ENCODE data around the gene HGFAC.

The HGFAC gene

GRCh38 chr4:3464911-3465697, 23.3 kb downstream of the HGFAC start:
- H3K9me3 Mint-ChIP-seq = peaks cover 2% of the 10 kb centered on the region
- H3K27me3 Mint-ChIP-seq = peaks cover 8% of the 10 kb centered on the region
- no peak overlapping the region for H3K27ac Mint-ChIP-seq
- H3K36me3 Mint-ChIP-seq (ENCODE audit: low read depth) = no peaks in the 10 kb centered on the region
- H3K4me1 Mint-ChIP-seq (ENCODE audit: low read depth) = no peaks in the 10 kb centered on the region
- H3K4me3 Mint-ChIP-seq = no peak overlapping the region

- H3K27me3 Mint-ChIP-seq = peaks cover 6% of the 10 kb centered on the region
- no peak overlapping the region for H3K27ac Mint-ChIP-seq
- H3K9me3 Mint-ChIP-seq = no peaks in the 10 kb centered on the region
- H3K4me3 Mint-ChIP-seq = no peak overlapping the region
- H3K36me3 Mint-ChIP-seq (ENCODE audit: low read depth) = no peaks in the 10 kb centered on the region
- H3K4me1 Mint-ChIP-seq (ENCODE audit: low read depth) = no peaks in the 10 kb centered on the region
Measured at GRCh38 chr4:3465698-3466671, 24.2 kb downstream of the HGFAC start.

- no peak overlapping the region for H3K27ac Mint-ChIP-seq
- no peaks in the 10 kb centered on the region for H3K9me3 Mint-ChIP-seq
- no peaks in the 10 kb centered on the region for H3K36me3 Mint-ChIP-seq (ENCODE audit: low read depth)
- no peaks in the 10 kb centered on the region for H3K4me1 Mint-ChIP-seq (ENCODE audit: low read depth)
- no peak overlapping the region for H3K4me3 Mint-ChIP-seq
- peaks cover 6% of the 10 kb centered on the region for H3K27me3 Mint-ChIP-seq
Measured at GRCh38 chr4:3466691-3467600, 25.2 kb downstream of the HGFAC start.

- Mint-ChIP-seq H3K9me3 (no peaks in the 10 kb centered on the region), H3K27ac (no peak overlapping the region), H3K4me1 (ENCODE audit: low read depth) (no peaks in the 10 kb centered on the region), H3K4me3 (no peak overlapping the region), H3K27me3 (peaks cover 6% of the 10 kb centered on the region), H3K36me3 (ENCODE audit: low read depth) (no peaks in the 10 kb centered on the region)
Measured at GRCh38 chr4:3467601-3468031, 25.8 kb downstream of the HGFAC start.

GRCh38 chr4:3468154-3468553, 26.4 kb downstream of the HGFAC start:
- Mint-ChIP-seq H3K27me3 (peaks cover 6% of the 10 kb centered on the region), H3K36me3 (ENCODE audit: low read depth) (no peaks in the 10 kb centered on the region), H3K27ac (no peak overlapping the region), H3K4me1 (ENCODE audit: low read depth) (no peaks in the 10 kb centered on the region), H3K9me3 (no peaks in the 10 kb centered on the region), H3K4me3 (no peak overlapping the region)

GRCh38 chr4:3468804-3469203, 27.0 kb downstream of the HGFAC start:
- H3K27me3 Mint-ChIP-seq = peaks cover 6% of the 10 kb centered on the region
- no peaks in the 10 kb centered on the region for H3K36me3 Mint-ChIP-seq (ENCODE audit: low read depth)
- H3K9me3 Mint-ChIP-seq = no peaks in the 10 kb centered on the region
- H3K4me3 Mint-ChIP-seq = no peak overlapping the region
- H3K27ac Mint-ChIP-seq = no peak overlapping the region
- H3K4me1 Mint-ChIP-seq (ENCODE audit: low read depth) = no peaks in the 10 kb centered on the region

- Mint-ChIP-seq H3K27ac (no peak overlapping the region), H3K27me3 (peaks cover 5% of the 10 kb centered on the region), H3K36me3 (ENCODE audit: low read depth) (no peaks in the 10 kb centered on the region), H3K9me3 (no peaks in the 10 kb centered on the region), H3K4me3 (no peak overlapping the region), H3K4me1 (ENCODE audit: low read depth) (no peaks in the 10 kb centered on the region)
Measured at GRCh38 chr4:3469386-3470243, 27.8 kb downstream of the HGFAC start.

GRCh38 chr4:3470244-3471097, 28.7 kb downstream of the HGFAC start:
- Mint-ChIP-seq H3K9me3 (no peaks in the 10 kb centered on the region), H3K4me1 (ENCODE audit: low read depth) (no peaks in the 10 kb centered on the region), H3K4me3 (no peak overlapping the region), H3K36me3 (ENCODE audit: low read depth) (no peaks in the 10 kb centered on the region), H3K27ac (no peak overlapping the region), H3K27me3 (no peaks in the 10 kb centered on the region)

- H3K27me3 Mint-ChIP-seq = no peaks in the 10 kb centered on the region
- no peak overlapping the region for H3K27ac Mint-ChIP-seq
- no peaks in the 10 kb centered on the region for H3K9me3 Mint-ChIP-seq
- no peaks in the 10 kb centered on the region for H3K36me3 Mint-ChIP-seq (ENCODE audit: low read depth)
- H3K4me3 Mint-ChIP-seq = no peak overlapping the region
- H3K4me1 Mint-ChIP-seq (ENCODE audit: low read depth) = no peaks in the 10 kb centered on the region
Measured at GRCh38 chr4:3471098-3471760, 29.5 kb downstream of the HGFAC start.

- Mint-ChIP-seq H3K27ac (no peak overlapping the region), H3K36me3 (ENCODE audit: low read depth) (no peaks in the 10 kb centered on the region), H3K4me3 (no peak overlapping the region), H3K27me3 (no peaks in the 10 kb centered on the region), H3K9me3 (no peaks in the 10 kb centered on the region), H3K4me1 (ENCODE audit: low read depth) (no peaks in the 10 kb centered on the region)
Measured at GRCh38 chr4:3471886-3472285, 30.1 kb downstream of the HGFAC start.

GRCh38 chr4:3472411-3473141, 30.8 kb downstream of the HGFAC start:
- H3K9me3 Mint-ChIP-seq = no peaks in the 10 kb centered on the region
- no peak overlapping the region for H3K4me3 Mint-ChIP-seq
- no peaks in the 10 kb centered on the region for H3K4me1 Mint-ChIP-seq (ENCODE audit: low read depth)
- H3K36me3 Mint-ChIP-seq (ENCODE audit: low read depth) = no peaks in the 10 kb centered on the region
- no peak overlapping the region for H3K27ac Mint-ChIP-seq
- no peaks in the 10 kb centered on the region for H3K27me3 Mint-ChIP-seq

GRCh38 chr4:3473181-3473950, 31.6 kb downstream of the HGFAC start:
- Mint-ChIP-seq H3K36me3 (ENCODE audit: low read depth) (no peaks in the 10 kb centered on the region), H3K27me3 (no peaks in the 10 kb centered on the region), H3K4me1 (ENCODE audit: low read depth) (no peaks in the 10 kb centered on the region), H3K9me3 (no peaks in the 10 kb centered on the region), H3K27ac (no peak overlapping the region), H3K4me3 (no peak overlapping the region)
